Activated CD4-positive, alpha-beta T cell treated with anti-CD3 and anti-CD28 coated beads for 1 hour (primary cell): Measurements from ENCODE around the gene RECK.
A peak's percentile ranks its signal among the peaks of the same experiment; 100 is the strongest.
"Not testable (repeated sequence)": the region's sequence is repeated elsewhere in the genome, so short reads cannot be mapped to it uniquely, and the experiment has no call there.

Source experiments
- DNase-seq: peaks from one replicate; pipeline ENCODE4 v3.0.0-alpha.2; 2020

The RECK gene

GRCh38 chr9:36036780-36037548, at the start of gene RECK:
RECK (plus strand) TSS chr9:36036913; CDS start chr9:36036999, 86 bp downstream.
- peak; percentile 75 for DNase-seq

GRCh38 chr9:35990155-35990554, 46.6 kb upstream of the RECK start:
- no peak for DNase-seq

- not testable (repeated sequence) for DNase-seq
Measured at GRCh38 chr9:35993136-35993535, 43.6 kb upstream of the RECK start.

GRCh38 chr9:35993976-35994720, 42.6 kb upstream of the RECK start:
- DNase-seq = no peak

GRCh38 chr9:35994959-35995358, 41.8 kb upstream of the RECK start:
- no peak for DNase-seq

- no peak for DNase-seq
Measured at GRCh38 chr9:35996358-35996970, 40.2 kb upstream of the RECK start.

GRCh38 chr9:35997016-35997415, 39.7 kb upstream of the RECK start:
- not testable (repeated sequence) for DNase-seq

GRCh38 chr9:35998333-35998732, 38.4 kb upstream of the RECK start:
- DNase-seq = no peak

- no peak for DNase-seq
Measured at GRCh38 chr9:36005891-36006290, 30.8 kb upstream of the RECK start.

GRCh38 chr9:36006549-36007315, 30.0 kb upstream of the RECK start:
- DNase-seq = no peak

- DNase-seq = no peak
Measured at GRCh38 chr9:36007316-36007708, 29.4 kb upstream of the RECK start.

GRCh38 chr9:36007852-36008251, 28.9 kb upstream of the RECK start:
- DNase-seq = no peak

- DNase-seq = peak; percentile 49
Measured at GRCh38 chr9:36008774-36009300, 27.9 kb upstream of the RECK start.

GRCh38 chr9:36011379-36011778, 25.3 kb upstream of the RECK start:
- DNase-seq = no peak

- no peak for DNase-seq
Measured at GRCh38 chr9:36017278-36017677, 19.4 kb upstream of the RECK start.

- no peak for DNase-seq
Measured at GRCh38 chr9:36018129-36018528, 18.6 kb upstream of the RECK start.

GRCh38 chr9:36018891-36019720, 17.6 kb upstream of the RECK start:
- no peak for DNase-seq

GRCh38 chr9:36021968-36022367, 14.7 kb upstream of the RECK start:
- DNase-seq = no peak

- DNase-seq = peak; percentile 41
Measured at GRCh38 chr9:36023260-36024048, 13.3 kb upstream of the RECK start.

- no peak for DNase-seq
Measured at GRCh38 chr9:36025746-36026145, 11.0 kb upstream of the RECK start.

GRCh38 chr9:36029202-36029601, 7.5 kb upstream of the RECK start:
- no peak for DNase-seq
